ENCODE data around the gene TET1. TPM values are rescaled to one million over a fixed set of nuclear protein-coding genes. Genes with fewer than 3 reads are reported as not detected.

TET1 gene
- total RNA-seq, 1 experiment from 2014 or later, result 2.4 TPM

DNA sequence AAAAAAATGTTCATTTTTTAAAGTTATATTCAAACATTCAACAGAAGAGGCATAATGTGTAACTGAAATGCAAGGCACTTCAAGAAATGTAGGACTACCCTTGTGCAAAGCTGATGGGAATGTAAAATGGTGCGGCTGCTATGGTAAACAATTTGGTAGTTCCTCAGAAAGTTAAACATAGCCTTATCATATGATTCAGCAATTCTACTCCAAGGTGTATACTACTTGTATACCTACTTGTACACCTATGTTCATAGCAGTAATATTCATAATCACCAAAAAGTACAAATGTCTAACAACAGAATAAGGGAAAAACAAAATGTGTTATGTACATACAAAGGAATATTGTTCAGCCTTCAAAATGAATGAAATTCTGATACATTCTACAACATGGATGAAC is 37.3 kb downstream of the TET1 start:
- CTCF ChIA-PET, result no interaction called here
- H3K9me2 ChIP-seq (ENCODE audit: insufficient read depth), result no peaks in the 10 kb centered on the region
- peak in 1 of 2 experiments; percentile 26 for DNase-seq

DNA sequence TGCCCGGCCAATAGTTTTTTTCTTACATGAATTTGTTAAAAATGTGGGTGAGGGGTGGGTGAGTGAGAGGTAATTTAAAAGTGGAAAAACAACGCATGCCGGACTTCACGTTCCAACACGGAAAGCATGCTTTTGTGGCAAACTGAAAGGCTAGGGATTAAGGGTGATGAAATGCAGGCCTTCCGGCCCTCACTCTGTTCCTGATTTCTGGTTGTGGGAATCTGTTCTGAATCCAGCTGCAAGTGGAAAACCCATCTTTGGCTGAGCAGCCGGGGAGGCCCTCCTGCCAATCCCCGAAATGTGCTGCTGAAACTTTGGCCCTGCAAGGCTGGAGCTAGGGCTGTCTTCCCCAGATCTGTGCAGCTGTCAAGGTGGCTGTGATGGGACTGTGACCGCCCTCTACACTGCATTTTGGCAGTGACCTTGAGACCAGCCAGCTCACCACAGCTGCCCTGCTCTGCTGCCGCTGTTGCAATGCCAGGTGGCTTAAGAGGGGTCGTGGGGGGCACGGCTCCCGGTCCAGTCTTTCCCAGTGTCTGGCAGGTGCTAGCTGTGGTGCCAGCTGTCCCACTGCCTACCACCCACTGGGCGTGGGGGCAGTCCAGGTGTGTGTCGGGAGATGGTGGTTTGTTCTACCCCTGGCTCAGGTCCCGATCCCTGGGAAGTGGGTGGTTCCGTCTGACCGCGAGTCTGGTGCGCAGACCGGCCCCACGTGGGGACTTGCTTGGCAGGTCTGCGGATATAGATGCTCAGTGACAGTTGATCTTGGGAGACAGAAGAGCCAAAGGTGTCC is 39.0 kb downstream of the TET1 start:
- Histone ChIP-seq H3K36me3 (ENCODE audit: low read depth) (no peaks in the 10 kb centered on the region), H3K27me3 (ENCODE audit: insufficient read depth, low read depth) (no peaks in the 10 kb centered on the region), H3K4me3 (no peak overlapping the region), H2AFZ (no peak overlapping the region), H3K9me3 (ENCODE audit: insufficient read depth, low read depth) (no peaks in the 10 kb centered on the region), H4K20me1 (ENCODE audit: insufficient read depth) (no peaks in the 10 kb centered on the region), H3K79me2 (ENCODE audit: low read depth) (no peaks in the 10 kb centered on the region), H3K4me1 (replicated peaks; ENCODE audit: insufficient read depth) (peaks cover 19% of the 10 kb centered on the region), H3K9me2 (ENCODE audit: insufficient read depth) (no peaks in the 10 kb centered on the region), H3F3A (ENCODE audit: insufficient read depth, low read depth) (peaks cover 11% of the 10 kb centered on the region), H3K4me2 (no peak overlapping the region), H3K27ac (no peak overlapping the region)
- ChIA-PET POLR2A (ENCODE audit: unreplicated experiment) (no interaction called here), CTCF (no interaction called here)
- no TSS peak for BruUV-seq (replicated peaks)
- intact Hi-C loops (cut with micrococcal nuclease; ENCODE audit: unreplicated experiment), result no loop called here
- peak in 1 of 2 experiments; percentile 12 for DNase-seq
- no peak for TF ChIP-seq EZH2 (IDR thresholded peaks at IDR 0.05; ENCODE audit: low read depth)
- TF ChIP-seq, protein P1, sequence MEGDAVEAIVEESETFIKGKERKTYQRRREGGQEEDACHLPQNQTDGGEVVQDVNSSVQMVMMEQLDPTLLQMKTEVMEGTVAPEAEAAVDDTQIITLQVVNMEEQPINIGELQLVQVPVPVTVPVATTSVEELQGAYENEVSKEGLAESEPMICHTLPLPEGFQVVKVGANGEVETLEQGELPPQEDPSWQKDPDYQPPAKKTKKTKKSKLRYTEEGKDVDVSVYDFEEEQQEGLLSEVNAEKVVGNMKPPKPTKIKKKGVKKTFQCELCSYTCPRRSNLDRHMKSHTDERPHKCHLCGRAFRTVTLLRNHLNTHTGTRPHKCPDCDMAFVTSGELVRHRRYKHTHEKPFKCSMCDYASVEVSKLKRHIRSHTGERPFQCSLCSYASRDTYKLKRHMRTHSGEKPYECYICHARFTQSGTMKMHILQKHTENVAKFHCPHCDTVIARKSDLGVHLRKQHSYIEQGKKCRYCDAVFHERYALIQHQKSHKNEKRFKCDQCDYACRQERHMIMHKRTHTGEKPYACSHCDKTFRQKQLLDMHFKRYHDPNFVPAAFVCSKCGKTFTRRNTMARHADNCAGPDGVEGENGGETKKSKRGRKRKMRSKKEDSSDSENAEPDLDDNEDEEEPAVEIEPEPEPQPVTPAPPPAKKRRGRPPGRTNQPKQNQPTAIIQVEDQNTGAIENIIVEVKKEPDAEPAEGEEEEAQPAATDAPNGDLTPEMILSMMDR (conservative IDR thresholded peaks at IDR 0.05), result no peak

More for the DNA sequence above, 37.3 kb downstream of the TET1 start:
- Histone ChIP-seq H3K9me3 (ENCODE audit: insufficient read depth, low read depth) (no peaks in the 10 kb centered on the region), H3K27ac (no peak overlapping the region), H2AFZ (no peak overlapping the region), H3K4me1 (replicated peaks; ENCODE audit: insufficient read depth) (peaks cover 21% of the 10 kb centered on the region), H3F3A (ENCODE audit: insufficient read depth, low read depth) (peaks cover 14% of the 10 kb centered on the region), H3K79me2 (ENCODE audit: low read depth) (no peaks in the 10 kb centered on the region), H3K36me3 (ENCODE audit: low read depth) (no peaks in the 10 kb centered on the region), H3K4me3 (no peak overlapping the region), H3K27me3 (ENCODE audit: insufficient read depth, low read depth) (no peaks in the 10 kb centered on the region), H4K20me1 (ENCODE audit: insufficient read depth) (no peaks in the 10 kb centered on the region), H3K4me2 (no peak overlapping the region)
- TF ChIP-seq, protein P1 (conservative IDR thresholded peaks at IDR 0.05), result no peak
- no peak for TF ChIP-seq EZH2 (IDR thresholded peaks at IDR 0.05; ENCODE audit: low read depth)
- intact Hi-C loops (cut with micrococcal nuclease; ENCODE audit: unreplicated experiment), result no loop called here
- BruUV-seq (replicated peaks), result no TSS peak
- POLR2A ChIA-PET (ENCODE audit: unreplicated experiment), result no interaction called here

DNA sequence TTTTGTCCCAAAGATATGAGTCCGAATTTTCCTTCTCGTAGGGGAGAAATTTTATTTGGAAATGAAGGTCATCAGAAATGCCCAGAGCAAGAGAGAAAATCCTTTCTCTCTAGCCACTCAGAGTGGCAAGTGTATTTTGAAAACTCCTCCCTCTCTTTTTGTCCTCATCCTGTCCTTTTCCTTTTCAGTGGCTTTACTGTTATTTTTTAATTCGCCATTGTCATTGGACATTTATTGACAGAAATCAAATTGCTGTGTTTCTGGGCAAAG is 39.6 kb downstream of the TET1 start:
- Histone ChIP-seq H4K20me1 (ENCODE audit: insufficient read depth) (no peaks in the 10 kb centered on the region), H3F3A (ENCODE audit: insufficient read depth, low read depth) (peaks cover 7% of the 10 kb centered on the region), H3K27me3 (ENCODE audit: insufficient read depth, low read depth) (no peaks in the 10 kb centered on the region), H2AFZ (peak overlapping the region; percentile 77), H3K4me2 (peak overlapping the region; percentile 83), H3K79me2 (ENCODE audit: low read depth) (no peaks in the 10 kb centered on the region), H3K9me3 (ENCODE audit: insufficient read depth, low read depth) (no peaks in the 10 kb centered on the region), H3K4me1 (replicated peaks; ENCODE audit: insufficient read depth) (peaks cover 14% of the 10 kb centered on the region), H3K9me2 (ENCODE audit: insufficient read depth) (no peaks in the 10 kb centered on the region), H3K27ac (no peak overlapping the region), H3K4me3 (peak overlapping the region; percentile 53), H3K36me3 (ENCODE audit: low read depth) (no peaks in the 10 kb centered on the region)
- ChIA-PET POLR2A (ENCODE audit: unreplicated experiment) (interaction anchor here (1.0 kb wide), 1 partner anchor 40 kb away, joined by 5 read pairs; the partner anchor contains the start of gene TET1), CTCF (no interaction called here)
- DNase-seq, result no peak
- TF ChIP-seq EZH2 (IDR thresholded peaks at IDR 0.05; ENCODE audit: low read depth), result no peak
- TF ChIP-seq, protein P1 (conservative IDR thresholded peaks at IDR 0.05), result no peak
- no TSS peak for BruUV-seq (replicated peaks)
- intact Hi-C loops (cut with micrococcal nuclease; ENCODE audit: unreplicated experiment), result loop anchor here (1.0 to 2.0 kb wide), 2 partner anchors 39 to 73 kb away; partner anchors contain the start of genes SLC25A16 and TET1

All from PC-9 (cell line).